ENCODE results near the gene CENPS.

Gene CENPS

DNA sequence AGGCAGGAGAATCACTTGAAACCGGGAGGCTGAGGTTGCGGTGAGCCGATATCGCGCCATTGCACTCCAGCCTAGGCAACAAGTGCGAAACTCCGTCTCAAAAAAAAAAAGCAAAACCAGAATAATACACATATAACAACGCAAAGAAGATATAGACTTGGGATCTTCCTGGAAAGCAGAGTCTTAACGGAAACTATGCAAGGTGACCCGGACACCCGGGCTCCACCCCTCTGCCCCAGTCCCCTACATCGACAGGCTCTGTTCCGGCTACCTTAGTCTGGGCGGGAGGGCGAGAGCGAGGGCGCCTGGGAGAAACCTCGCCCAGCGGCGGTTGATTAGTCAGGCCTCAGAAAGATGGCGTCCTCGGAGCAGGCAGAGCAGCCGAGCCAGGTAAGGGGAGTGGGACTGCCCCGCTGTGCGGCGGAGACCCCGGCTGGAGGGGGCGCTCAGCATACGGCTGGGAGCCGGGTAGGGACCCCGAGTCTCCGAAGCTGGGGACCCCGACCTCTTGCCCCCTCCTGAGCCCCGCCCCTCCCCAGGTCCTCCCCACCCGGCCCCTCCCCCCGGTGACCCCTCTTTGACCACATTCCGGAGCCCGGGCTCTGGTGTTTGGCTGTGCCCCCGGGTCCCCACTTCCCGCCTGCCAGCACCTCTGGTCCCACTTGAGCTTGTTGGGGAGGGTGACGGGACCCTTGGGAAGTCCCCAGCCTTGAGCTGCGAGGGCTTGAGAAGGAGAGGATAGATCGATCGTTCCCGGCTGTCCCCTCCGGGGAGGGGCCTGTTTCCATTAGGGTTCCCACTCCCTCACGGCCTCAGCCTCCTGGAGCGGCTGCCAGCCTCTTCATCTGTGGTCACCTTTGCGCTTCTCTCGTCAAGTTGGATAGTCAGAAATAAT, 44.6 kb downstream of the CENPS start, which contains the start of gene PEX14:
Gene PEX14, plus strand, starts transcription at position 338 of the 895 bp plus-strand sequence. Its CDS starts 17 bp downstream, at position 355.
- peak; percentile 95 for DNase-seq (ENCODE audit: low spot score)
- in situ Hi-C loops (cut with MboI; ENCODE audit: low sequenced_read_pairs, unreplicated experiment) = no loop called here
- TF ChIP-seq, protein P1, sequence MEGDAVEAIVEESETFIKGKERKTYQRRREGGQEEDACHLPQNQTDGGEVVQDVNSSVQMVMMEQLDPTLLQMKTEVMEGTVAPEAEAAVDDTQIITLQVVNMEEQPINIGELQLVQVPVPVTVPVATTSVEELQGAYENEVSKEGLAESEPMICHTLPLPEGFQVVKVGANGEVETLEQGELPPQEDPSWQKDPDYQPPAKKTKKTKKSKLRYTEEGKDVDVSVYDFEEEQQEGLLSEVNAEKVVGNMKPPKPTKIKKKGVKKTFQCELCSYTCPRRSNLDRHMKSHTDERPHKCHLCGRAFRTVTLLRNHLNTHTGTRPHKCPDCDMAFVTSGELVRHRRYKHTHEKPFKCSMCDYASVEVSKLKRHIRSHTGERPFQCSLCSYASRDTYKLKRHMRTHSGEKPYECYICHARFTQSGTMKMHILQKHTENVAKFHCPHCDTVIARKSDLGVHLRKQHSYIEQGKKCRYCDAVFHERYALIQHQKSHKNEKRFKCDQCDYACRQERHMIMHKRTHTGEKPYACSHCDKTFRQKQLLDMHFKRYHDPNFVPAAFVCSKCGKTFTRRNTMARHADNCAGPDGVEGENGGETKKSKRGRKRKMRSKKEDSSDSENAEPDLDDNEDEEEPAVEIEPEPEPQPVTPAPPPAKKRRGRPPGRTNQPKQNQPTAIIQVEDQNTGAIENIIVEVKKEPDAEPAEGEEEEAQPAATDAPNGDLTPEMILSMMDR (IDR thresholded peaks at IDR 0.05; ENCODE audit: borderline replicate concordance, control extremely low read depth, extremely low read depth, insufficient read depth, missing control alignments) = no peak

DNA sequence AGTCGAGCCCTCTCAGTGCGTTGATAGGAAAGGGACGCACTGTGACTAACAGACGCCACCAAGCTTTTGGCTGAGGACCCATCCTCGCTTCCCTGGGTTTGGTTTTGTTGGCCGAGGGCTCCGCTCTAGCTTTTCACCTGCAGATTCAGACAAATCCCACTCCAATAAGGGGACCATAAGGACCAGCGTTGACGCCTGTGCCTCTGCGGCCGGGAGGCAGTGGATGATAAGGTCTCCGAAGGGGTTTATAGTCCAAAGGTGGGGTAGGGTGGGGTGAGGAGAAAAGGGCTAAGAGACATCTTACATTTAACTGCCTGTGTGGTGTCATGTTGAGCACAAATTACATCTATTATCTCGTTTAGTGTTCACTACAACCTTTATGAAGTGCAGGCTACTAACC, 45.3 kb downstream of the CENPS start:
- no peak for DNase-seq (ENCODE audit: low spot score)
- in situ Hi-C loops (cut with MboI; ENCODE audit: low sequenced_read_pairs, unreplicated experiment) = no loop called here
- TF ChIP-seq, protein P1 (IDR thresholded peaks at IDR 0.05; ENCODE audit: borderline replicate concordance, control extremely low read depth, extremely low read depth, insufficient read depth, missing control alignments) = no peak

DNA sequence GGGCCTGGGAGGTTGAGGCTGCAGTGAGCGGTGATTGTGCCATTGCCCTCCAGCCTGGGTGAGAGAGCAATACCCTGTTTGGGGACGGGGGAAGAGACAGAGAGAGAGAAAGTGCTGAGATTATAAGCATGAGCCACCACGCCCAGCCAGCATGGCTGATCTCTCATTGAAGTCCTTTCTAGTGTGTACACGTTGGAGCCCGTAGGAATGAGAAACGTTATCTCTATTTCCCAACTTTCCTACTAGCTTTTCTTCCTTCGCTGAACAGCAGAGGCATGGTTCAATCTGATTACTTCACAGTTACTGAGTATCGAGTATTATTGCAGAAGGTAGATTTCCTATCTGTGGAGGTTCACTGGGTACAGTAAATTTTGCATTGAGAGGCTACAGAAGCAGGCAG, 49.1 kb downstream of the CENPS start:
- TF ChIP-seq, protein P1 (IDR thresholded peaks at IDR 0.05; ENCODE audit: borderline replicate concordance, control extremely low read depth, extremely low read depth, insufficient read depth, missing control alignments) = no peak
- DNase-seq (ENCODE audit: low spot score) = no peak
- in situ Hi-C loops (cut with MboI; ENCODE audit: low sequenced_read_pairs, unreplicated experiment) = no loop called here

DNA sequence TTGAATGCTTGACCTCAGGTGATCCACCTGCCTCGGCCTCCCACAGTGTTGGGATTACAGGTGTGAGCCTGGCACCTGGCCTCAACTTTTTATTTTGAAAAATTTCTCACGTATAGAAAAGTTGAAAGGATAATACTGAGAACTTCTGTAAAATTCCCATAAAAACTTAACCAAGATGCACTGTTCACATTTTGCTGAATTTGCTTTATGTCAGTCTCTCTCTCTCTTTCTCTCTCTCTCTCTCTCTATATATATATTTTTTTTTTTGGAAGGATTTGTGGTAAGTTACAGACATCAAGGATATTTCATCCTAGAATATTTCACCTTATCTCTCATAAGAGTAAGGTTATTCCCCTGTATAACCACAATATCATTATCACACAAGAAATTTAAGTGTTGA, 50.4 kb downstream of the CENPS start:
- no peak for DNase-seq (ENCODE audit: low spot score)
- in situ Hi-C loops (cut with MboI; ENCODE audit: low sequenced_read_pairs, unreplicated experiment) = loop anchor here (10.0 kb wide), 1 partner anchor 46 kb away; the partner anchor contains the start of gene CENPS
- TF ChIP-seq, protein P1 (IDR thresholded peaks at IDR 0.05; ENCODE audit: borderline replicate concordance, control extremely low read depth, extremely low read depth, insufficient read depth, missing control alignments) = no peak

DNA sequence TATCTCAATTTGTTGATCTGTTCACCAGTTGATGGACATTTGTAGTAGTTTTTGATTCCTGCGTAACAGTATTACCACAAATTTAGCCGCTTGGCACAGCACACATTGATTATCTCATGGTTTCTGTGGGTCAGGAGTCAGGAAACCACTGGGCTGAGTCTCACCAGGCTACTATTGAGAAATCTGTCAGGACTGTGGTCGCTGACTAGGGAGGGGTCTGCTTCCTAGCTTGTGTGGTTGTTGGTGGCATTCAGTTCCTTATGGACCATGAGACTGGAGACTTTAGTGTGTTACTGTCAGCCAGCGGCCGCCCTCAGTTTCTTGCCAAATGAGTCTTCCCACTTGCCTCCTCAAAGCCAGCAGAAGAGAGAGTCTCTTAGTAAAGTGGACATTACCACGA, 54.3 kb downstream of the CENPS start:
- no peak for DNase-seq (ENCODE audit: low spot score)
- TF ChIP-seq, protein P1 (IDR thresholded peaks at IDR 0.05; ENCODE audit: borderline replicate concordance, control extremely low read depth, extremely low read depth, insufficient read depth, missing control alignments) = no peak
- in situ Hi-C loops (cut with MboI; ENCODE audit: low sequenced_read_pairs, unreplicated experiment) = loop anchor here (10.0 kb wide), 1 partner anchor 50 kb away; the partner anchor contains the start of gene CENPS

- in situ Hi-C loops (cut with MboI; ENCODE audit: low sequenced_read_pairs, unreplicated experiment) = loop anchor here (10.0 kb wide), 1 partner anchor 55 kb away; the partner anchor contains the start of gene CENPS
- TF ChIP-seq, protein P1 (IDR thresholded peaks at IDR 0.05; ENCODE audit: borderline replicate concordance, control extremely low read depth, extremely low read depth, insufficient read depth, missing control alignments) = no peak
- no peak for DNase-seq (ENCODE audit: low spot score)
Measured at GRCh38 chr1:10489291-10490055, 59.2 kb downstream of the CENPS start.

Measured in GM13976 (cell line).